Lung (tissue), 12 donors: ENCODE results near the gene S100A12. TPM values are rescaled to one million over a fixed set of nuclear protein-coding genes. Genes with fewer than 3 reads are reported as not detected.

Source experiments
- ATAC-seq: fragments of 200-7000 bp; cut with Tn5 transposase; one replicate; pipeline ENCODE4 v1.9.1; 2020; ENCODE audit warnings: moderate number of reproducible peaks; ENCODE audit not compliant: insufficient read depth, low FRiP score
- DNase-seq, 3 donors: peaks; one replicate each; pipeline ENCODE4 v3.0.0-alpha.2; 2013 to 2017
- H3K27ac ChIP-seq, 2 donors: one replicate each; pipeline ENCODE4 v1.5.1; 2013; ENCODE audit warnings: mild to moderate bottlenecking in 2 of 2, moderate library complexity in 2 of 2, control low read depth in 1 of 2, inconsistent platforms in 1 of 2, low read depth in 1 of 2, low read length in 1 of 2
- H3K27me3 ChIP-seq, 3 donors: one replicate each; pipeline ENCODE4 v1.5.1; 2013; ENCODE audit warnings: low read length in 2 of 3; ENCODE audit not compliant: control insufficient read depth in 3 of 3, insufficient read depth in 3 of 3
- H3K36me3 ChIP-seq, 4 donors: one replicate each; pipeline ENCODE4 v1.5.1; 2013; ENCODE audit warnings: low read length in 4 of 4, mild to moderate bottlenecking in 1 of 4, moderate library complexity in 1 of 4; ENCODE audit not compliant: control insufficient read depth in 4 of 4, insufficient read depth in 4 of 4
- H3K4me1 ChIP-seq, 5 donors: one replicate each; pipeline ENCODE4 v1.5.1; 2013; ENCODE audit warnings: low read length in 5 of 5, mild to moderate bottlenecking in 2 of 5, moderate library complexity in 1 of 5; ENCODE audit not compliant: control insufficient read depth in 5 of 5, insufficient read depth in 5 of 5
- H3K4me3 ChIP-seq: one replicate; pipeline ENCODE4 v1.5.1; 2013; ENCODE audit warnings: mild to moderate bottlenecking, control low read depth, moderate library complexity
- H3K9ac ChIP-seq, 2 donors: one replicate each; pipeline ENCODE4 v1.5.1; 2013; ENCODE audit warnings: low read length in 2 of 2, control low read depth in 1 of 2; ENCODE audit not compliant: insufficient read depth in 1 of 2
- H3K9me3 ChIP-seq, 4 donors: one replicate each; pipeline ENCODE4 v1.5.1; 2013; ENCODE audit warnings: low read length in 3 of 4, mild to moderate bottlenecking in 1 of 4, moderate library complexity in 1 of 4; ENCODE audit not compliant: control insufficient read depth in 4 of 4, insufficient read depth in 3 of 4
- WGBS, 2 donors: extraction: QIAGEN DNeasy Blood & Tissue Kit; methylation state at CpG; one replicate each; pipeline ENCODE4 v1.1.7; 2013; 5-methylcytosine and 5-hydroxymethylcytosine counted together
- polyA plus RNA-seq, 2 donors: library from polyadenylated mRNA; stranded (reverse); fragments of 200-250 nt; gene quantifications; one replicate each; pipeline ENCODE4 v1.2.1, GENCODE V29; 2013
- total RNA-seq, 2 donors: library from RNA; depleted of rRNA in 1 of 2; stranded (reverse); fragments of >200 nt in 1 of 2; gene quantifications; one replicate each; pipeline ENCODE4 v1.2.1, GENCODE V29; 2014 to 2021
- TF ChIP-seq, protein P1 (sequence below): IDR thresholded peaks from 2 replicates; pipeline ENCODE4 v1.5.1; 2012; ENCODE audit warnings: mild to moderate bottlenecking; ENCODE audit errors: control extremely low read depth, extremely low read depth
- donor health status: control.
- donor health status: control.
- donor health status: Bipolar disorder and iron deficiency.
- donor health status: healthy.
- donor health status: DM: yes; HTN: yes; CAD: no.

Gene S100A12
- total and polyA plus RNA-seq, 4 donors, result 14.9 to 1,191 (median 37.8) TPM

DNA sequence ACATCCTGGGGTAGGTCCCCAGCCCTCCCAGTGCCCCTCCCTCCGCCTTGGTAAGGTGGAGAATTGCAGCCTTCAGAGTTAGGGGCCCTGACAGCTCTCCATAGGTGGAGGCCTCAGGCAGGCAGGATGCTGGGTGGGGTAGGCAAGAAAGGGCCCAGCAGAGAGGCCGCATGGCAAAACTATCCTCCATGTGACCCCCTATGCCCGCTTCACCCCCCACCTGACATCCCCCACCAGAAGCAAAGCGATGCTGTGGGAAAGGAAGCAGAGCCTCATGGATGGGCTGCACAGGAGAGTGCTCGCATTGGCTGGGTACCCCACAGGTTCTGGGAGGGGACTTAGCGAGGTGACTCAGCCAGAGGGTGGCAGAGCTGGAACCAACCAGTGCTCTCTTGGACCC, 16.2 kb downstream of the S100A12 start:
- ATAC-seq, result no peak
- no peak for DNase-seq
- Histone ChIP-seq H3K4me1 (no peaks in the 10 kb centered on the region), H3K9me3 (no peaks in the 10 kb centered on the region), H3K9ac (no peak overlapping the region), H3K4me3 (no peak overlapping the region), H3K27me3 (no peaks in the 10 kb centered on the region), H3K36me3 (no peaks in the 10 kb centered on the region), H3K27ac (no peak overlapping the region)
- WGBS, 2 donors, result 79 to 90% methylated on average over 6 of the region's 6 CpGs
- TF ChIP-seq, protein P1, sequence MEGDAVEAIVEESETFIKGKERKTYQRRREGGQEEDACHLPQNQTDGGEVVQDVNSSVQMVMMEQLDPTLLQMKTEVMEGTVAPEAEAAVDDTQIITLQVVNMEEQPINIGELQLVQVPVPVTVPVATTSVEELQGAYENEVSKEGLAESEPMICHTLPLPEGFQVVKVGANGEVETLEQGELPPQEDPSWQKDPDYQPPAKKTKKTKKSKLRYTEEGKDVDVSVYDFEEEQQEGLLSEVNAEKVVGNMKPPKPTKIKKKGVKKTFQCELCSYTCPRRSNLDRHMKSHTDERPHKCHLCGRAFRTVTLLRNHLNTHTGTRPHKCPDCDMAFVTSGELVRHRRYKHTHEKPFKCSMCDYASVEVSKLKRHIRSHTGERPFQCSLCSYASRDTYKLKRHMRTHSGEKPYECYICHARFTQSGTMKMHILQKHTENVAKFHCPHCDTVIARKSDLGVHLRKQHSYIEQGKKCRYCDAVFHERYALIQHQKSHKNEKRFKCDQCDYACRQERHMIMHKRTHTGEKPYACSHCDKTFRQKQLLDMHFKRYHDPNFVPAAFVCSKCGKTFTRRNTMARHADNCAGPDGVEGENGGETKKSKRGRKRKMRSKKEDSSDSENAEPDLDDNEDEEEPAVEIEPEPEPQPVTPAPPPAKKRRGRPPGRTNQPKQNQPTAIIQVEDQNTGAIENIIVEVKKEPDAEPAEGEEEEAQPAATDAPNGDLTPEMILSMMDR, result no peak

DNA sequence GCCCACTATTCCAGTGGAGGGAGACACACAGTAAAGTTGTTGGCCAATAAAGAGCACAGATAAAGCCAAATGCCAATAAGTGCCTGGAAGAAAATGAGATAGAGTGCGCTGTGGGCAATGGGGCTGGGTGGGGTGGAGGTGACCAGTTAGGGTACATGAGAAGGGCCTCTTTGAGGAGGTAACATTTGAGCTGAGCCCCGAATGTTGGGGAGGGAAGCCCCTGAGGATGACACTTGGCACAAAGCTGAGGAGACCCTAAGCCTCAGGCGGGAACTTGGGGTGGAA, 16.8 kb downstream of the S100A12 start:
- Histone ChIP-seq H3K27me3 (no peaks in the 10 kb centered on the region), H3K4me1 (no peaks in the 10 kb centered on the region), H3K4me3 (no peak overlapping the region), H3K36me3 (no peaks in the 10 kb centered on the region), H3K27ac (peak overlapping the region in 1 of 2 donors; percentile 76), H3K9ac (no peak overlapping the region), H3K9me3 (no peaks in the 10 kb centered on the region)
- TF ChIP-seq, protein P1, result no peak
- DNase-seq (no peak), ATAC-seq (no peak)
- WGBS, 2 donors, result 90 to 95% methylated on average over 3 of the region's 3 CpGs

DNA sequence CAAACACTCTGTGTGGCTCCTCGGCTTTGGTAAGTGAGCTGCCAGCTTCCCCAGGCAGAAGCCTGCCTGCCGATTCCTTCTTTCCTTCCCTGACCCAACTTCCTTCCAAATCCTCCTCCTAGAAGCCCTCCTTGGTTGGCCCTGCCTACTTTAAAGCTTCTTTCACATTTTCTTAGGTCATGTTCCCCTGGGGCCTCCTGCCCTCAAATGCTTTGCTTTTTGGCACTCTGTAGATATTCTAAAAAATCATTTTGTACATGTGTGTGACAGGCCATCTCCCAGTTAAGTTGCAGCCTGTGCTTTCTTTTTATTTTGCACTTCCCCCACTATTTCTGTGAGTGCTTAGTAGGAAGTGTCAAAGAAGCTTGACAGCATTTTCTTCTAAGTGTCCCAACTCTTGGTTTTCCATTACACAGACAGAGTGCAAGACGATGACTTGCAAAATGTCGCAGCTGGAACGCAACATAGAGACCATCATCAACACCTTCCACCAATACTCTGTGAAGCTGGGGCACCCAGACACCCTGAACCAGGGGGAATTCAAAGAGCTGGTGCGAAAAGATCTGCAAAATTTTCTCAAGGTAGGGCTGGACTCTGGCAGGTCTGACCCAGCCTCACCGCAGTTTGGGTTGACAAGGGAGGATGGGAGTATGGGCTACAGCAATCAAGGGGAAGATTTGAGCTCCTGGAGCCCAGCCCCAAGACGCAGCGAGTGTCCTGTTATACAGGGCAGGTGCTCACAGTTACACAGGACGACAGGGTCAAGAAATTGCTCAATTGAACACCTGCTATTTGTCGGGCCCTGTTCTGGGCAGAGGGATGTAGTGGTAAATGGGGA, 17.3 kb downstream of the S100A12 start, which contains the start of gene S100A9:
S100A9 (plus strand) TSS at position 2 of the 838 bp plus-strand sequence; CDS start at position 432, 430 bp downstream.
- TF ChIP-seq, protein P1, result no peak
- DNase-seq (no peak), ATAC-seq (no peak)
- Histone ChIP-seq H3K27me3 (no peaks in the 10 kb centered on the region), H3K27ac (peak within 1 kb of the TSS in 1 of 2 donors; percentile 77), H3K36me3 (no peaks in the 10 kb centered on the region), H3K4me1 (no peaks in the 10 kb centered on the region), H3K9ac (no peak within 1 kb of the TSS), H3K9me3 (no peaks in the 10 kb centered on the region), H3K4me3 (no peak within 1 kb of the TSS)
- 39 to 58% methylated on average over 11 of the region's 11 CpGs for WGBS, 2 donors
